GOT3 (cell line): Measurements from ENCODE around the gene RIMBP2.

ENCODE experiments used
- DNase-seq: peaks from one replicate; lab custom pipeline; 2025; ENCODE audit warnings: mixed read lengths; lab: John Stamatoyannopoulos, UW

The RIMBP2 gene

GRCh38 chr12:130484221-130484620 lies 231.9 kb downstream of the RIMBP2 start:
- no peak for DNase-seq

- no peak for DNase-seq
Observed at GRCh38 chr12:130483616-130484180, 232.4 kb downstream of the RIMBP2 start.

DNA sequence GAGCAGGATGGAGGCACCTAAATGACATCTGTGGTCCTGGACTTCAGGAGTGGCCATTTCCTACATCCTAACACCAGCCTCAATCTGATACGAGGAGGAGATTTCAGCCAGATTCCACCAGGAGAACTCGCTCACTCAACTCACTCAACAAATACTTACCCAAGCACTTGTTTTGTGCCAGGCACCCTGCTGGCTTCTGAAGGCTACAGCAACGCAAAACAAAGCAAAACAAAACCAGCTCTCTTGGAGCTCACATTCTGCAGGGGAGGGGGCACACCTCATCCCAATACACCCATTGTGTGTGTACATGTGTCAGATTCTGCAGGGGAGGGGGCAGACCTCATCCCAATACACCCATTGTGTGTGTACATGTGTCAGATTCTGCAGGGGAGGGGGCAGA lies 233.7 kb downstream of the RIMBP2 start:
- DNase-seq, result no peak

GRCh38 chr12:130481392-130481879 lies 234.7 kb downstream of the RIMBP2 start:
- no peak for DNase-seq

- no peak for DNase-seq
Observed at GRCh38 chr12:130480887-130481286, 235.2 kb downstream of the RIMBP2 start.

DNA sequence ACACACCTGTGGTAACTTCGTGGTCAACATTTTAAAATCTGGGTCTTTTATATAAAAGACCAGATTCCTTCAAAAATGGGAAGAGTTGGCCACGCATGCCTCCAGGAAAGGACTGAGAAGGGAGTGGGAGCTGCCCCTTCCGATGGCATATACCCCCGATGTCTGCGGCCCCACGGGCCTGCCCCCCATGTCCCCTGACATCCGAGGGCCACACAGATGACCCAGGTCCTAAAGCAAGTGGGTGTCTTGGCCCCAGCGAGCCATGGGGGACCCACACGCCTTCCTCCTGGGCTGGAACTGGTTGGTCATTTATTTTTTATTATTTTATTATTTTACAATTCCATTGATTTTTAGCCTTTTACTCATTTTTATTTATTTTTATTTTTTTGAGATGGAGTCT lies 235.9 kb downstream of the RIMBP2 start:
- no peak for DNase-seq

DNA sequence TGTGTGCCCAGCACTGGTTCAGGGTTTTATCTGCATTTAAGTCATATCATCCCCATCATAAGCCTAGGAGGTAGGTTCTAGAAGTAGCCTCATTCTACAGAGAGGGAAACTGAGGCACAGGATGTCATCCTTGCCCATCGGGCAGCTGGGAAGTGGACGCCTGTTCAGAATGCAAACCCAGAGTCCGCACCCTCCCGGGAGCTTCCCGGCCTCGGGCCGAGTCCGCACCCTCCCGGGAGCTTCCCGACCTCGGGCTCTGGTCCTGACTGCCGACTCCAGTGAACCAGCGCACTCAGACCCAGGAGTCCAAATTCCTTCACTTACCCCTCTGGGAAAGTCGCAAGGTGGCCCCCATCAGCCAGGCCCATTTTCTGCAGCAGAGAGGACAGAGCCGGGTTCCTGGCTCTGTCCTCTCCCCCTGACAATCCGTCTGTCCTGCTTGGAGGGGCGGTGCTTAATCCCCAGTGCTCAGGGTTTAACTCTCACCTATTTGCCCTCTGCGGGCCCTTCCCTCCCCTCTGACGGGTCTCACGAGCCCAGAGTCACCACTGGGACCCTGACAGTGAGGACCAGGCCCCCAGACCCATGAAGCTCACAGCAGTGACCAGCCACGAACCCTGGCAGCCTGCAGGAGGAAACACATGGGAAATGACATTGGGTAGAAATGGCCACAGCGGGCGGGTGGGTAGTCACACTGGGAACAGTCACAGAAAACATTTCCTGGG lies 236.5 kb downstream of the RIMBP2 start:
- no peak for DNase-seq

GRCh38 chr12:130478786-130479185 lies 237.3 kb downstream of the RIMBP2 start:
- no peak for DNase-seq

GRCh38 chr12:130477701-130478100 lies 238.4 kb downstream of the RIMBP2 start:
- DNase-seq, result no peak

- no peak for DNase-seq
Observed at GRCh38 chr12:130477266-130477665, 238.8 kb downstream of the RIMBP2 start.

- DNase-seq, result no peak
Observed at GRCh38 chr12:130476451-130477135, 239.5 kb downstream of the RIMBP2 start.

DNA sequence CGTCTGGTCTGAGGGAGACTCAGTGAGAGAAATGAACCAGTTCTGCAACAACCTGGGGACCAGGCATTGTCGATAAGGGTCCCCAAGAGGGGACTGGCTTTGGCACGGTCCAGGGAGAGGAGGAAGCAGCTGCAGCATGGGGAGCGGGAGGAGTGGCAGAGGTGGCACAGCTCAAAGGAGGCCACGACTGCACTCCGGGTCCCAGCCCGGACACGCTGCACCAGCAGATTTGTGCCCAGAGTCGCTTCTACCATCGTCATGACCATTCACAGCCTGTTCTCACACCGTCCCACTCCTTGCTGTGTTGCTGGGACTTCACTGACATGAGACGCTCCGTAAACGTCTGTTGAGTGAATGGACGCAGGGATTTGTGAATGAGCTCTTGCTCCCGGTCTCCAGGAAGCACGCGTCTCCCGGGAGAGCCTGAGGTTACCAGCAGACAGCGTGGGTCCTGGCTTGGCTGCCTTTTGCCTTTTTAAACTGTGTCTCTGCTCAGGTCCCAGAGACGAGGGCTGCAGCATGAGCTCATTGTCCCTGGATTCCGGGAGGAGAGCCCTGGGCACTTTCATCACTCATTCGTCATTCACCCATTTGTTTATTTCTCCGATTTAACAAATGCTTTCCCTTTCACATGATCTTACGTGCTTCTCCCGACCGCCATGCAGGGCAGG lies 241.4 kb downstream of the RIMBP2 start:
- no peak for DNase-seq

DNA sequence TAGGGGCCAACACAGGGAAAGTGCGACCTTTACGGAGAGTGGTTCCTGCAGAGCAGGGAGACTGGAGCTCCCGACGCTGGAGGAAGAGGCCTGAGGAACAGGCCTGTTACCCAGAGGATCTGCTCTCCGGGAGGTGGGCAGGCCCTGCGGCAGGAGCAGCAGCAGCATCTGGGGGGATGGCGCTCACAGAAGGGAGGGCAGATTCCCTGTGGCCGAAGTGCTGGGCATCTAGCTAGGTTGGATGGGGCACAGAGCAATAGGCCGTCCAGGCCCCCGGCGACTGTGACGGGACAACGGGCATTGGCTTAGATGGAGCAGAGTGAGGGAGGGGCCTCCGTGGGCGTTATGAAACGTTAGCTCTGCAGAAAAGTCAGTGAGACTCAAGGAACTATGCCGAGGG lies 242.8 kb downstream of the RIMBP2 start:
- no peak for DNase-seq

DNA sequence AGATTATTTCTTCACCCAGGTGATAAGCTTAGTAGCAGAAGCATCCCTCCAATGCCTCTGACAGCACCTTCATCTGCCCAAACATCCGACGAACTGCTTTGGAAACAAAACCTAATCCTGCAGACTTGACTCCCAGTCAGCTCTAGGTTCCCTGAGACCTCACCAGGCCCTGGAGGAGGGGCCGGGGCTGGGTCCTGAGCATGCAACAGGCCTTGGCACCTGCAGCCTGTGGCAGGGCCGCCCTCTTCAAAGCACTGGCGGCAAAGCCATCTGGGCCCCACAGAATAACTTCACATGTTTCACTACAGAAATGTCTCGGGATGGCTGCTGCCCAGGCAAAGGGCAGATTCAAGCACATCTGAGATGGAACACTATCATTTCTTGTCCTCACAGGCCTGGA lies 245.1 kb downstream of the RIMBP2 start:
- DNase-seq, result no peak

GRCh38 chr12:130469552-130469951 lies 246.5 kb downstream of the RIMBP2 start:
- DNase-seq, result no peak

GRCh38 chr12:130468700-130469245 lies 247.3 kb downstream of the RIMBP2 start:
- DNase-seq, result no peak

DNA sequence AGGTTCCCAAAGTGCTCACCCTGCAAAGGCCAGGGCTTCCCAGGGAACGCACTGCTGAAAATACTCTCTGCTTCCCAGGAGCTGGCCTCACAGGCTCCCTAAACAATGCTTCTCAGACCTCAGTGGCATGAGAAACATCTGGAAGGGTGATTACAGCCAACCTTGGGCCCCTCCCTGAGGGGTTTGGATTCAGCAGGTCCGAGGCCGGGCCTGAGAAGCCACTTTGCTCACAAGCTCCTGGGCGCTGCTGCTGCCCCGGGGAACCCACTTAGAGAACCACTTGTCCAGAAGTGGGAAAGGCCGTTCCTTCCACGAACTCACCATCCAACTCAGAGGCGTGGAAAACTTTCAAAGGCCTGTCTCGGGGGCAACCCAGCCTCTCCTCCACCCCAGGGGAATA lies 247.9 kb downstream of the RIMBP2 start:
- DNase-seq, result no peak

DNA sequence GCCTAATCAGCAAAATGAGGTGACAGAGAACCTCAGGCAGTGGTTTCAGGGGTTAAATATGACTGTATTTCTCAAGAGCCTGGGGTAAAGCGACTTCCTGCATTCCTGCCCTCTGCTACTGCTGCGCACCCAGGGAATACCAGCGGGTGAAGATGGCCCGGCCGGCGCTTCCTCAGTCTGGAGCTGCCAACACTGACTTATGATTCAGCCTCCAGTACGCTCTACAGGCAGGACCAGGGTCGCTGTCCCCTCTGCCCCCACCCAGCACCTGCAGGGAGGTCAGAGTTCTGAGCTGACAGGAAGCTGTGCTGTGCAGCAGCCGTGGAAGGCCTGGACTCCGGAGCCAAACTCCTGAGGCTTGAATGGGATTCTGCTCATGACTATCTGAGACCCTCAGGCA lies 250.5 kb downstream of the RIMBP2 start:
- DNase-seq, result no peak

DNA sequence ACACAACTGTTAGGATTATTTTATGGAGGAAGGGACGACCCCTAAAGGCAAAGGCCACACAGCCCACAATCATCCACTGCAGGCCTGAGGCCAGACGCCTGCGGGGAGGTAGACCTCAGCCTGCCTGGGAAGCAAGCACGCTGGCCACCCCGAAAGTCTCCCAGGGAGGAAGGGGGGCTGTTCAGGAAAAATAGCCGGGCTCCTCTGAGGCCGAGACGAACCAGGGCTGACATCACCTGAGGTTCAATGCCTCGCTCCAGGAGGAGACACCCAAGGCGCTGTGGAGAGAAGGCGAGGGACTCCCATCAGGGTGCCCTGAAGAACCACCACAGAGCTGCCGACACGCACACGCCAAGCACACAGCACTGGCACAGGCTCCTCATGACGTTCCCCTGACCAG lies 251.1 kb downstream of the RIMBP2 start:
- DNase-seq, result no peak

GRCh38 chr12:130463818-130464670 lies 252.1 kb downstream of the RIMBP2 start:
- DNase-seq, result no peak

DNA sequence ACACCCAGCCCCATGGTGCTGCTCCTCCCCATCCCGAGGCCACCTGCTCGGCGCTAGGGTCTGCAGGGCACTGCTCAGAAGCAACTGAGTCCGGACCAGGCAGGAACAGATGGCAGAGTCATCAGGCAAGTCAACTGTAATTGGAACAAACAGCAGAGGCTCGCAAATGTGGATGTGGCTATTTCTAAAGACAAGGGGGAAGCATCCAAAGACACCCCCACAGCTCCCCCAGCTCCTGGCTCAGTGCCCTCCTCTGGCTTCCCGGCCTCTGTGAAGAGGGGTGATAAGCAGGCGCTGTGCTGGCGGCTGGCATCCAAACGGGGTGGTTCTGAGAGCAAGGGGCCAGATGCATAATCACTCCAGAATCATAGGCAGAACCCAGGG lies 252.8 kb downstream of the RIMBP2 start:
- DNase-seq, result no peak
